CD1c-positive myeloid dendritic cell (primary cell): ENCODE data around the gene NGDN.
"Not testable (repeated sequence)": the region's sequence is repeated elsewhere in the genome, so short reads cannot be mapped to it uniquely, and the experiment has no call there.

Source experiments
- DNase-seq: peaks from one replicate; pipeline ENCODE4 v3.0.0-alpha.2; 2016; ENCODE audit errors: extremely low spot score

NGDN gene, protein sequence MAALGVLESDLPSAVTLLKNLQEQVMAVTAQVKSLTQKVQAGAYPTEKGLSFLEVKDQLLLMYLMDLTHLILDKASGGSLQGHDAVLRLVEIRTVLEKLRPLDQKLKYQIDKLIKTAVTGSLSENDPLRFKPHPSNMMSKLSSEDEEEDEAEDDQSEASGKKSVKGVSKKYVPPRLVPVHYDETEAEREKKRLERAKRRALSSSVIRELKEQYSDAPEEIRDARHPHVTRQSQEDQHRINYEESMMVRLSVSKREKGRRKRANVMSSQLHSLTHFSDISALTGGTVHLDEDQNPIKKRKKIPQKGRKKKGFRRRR

DNA sequence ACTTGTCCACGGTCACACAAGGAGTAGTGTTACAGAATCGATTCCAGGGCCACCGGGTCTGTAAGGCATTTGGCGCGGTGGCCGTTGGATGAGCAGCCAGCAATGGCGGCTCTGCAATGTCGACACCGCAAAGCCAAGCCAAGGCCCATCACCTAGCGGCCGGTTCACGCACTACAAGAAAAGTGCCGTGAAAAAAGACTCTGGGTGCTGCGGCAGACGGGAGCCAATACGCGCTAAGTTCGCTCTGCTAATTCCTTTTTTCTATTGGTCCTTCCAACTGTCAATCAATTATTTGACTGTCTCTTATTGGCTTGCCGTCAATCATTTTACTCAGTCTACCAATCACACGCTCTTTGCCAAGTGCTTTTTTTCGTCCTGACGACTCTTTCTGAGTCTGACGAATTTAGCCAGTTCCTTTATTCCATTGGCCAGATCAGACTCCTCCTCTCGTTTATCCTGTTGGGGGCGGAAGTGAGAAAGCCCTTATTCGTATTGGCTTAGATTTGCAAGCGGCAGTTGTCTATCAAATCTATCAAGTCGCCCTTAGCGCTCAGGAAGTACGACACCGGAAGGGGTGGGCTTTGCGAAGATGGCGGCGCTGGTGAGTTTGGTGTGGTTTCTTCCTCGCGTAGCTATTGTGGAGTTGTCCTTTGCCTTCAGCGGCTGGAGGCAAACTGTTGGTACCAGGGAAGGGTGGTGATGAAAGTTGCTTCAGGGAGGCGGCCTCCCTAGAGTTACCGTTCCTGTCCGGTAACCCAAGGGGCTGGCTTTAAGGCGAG is at the start of gene NGDN:
NGDN (plus strand) TSS at position 577 of the 779 bp plus-strand sequence; CDS start at position 590, 13 bp downstream.
- peak; percentile 99 for DNase-seq

- no peak for DNase-seq
Observed at GRCh38 chr14:23421594-23421993, 47.9 kb upstream of the NGDN start.

DNA sequence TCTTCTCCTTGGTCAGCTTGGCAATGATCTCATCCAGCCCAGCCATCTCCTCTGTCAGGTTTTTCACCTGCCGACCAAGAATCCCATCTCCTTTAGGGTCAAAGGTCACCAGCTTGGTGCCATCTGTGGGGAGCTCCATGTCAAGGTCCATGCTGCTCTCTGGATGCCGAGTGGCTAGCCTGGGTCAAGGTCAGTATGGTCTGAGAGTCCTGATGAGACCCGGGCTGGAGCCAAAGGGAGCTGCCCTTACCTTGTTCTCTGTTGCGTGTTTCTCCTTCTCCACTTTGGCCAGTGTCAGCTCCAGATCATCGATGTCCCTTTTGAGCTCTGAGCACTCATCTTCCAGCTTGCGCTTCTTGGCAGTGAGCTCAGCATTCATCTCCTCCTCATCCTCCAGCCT is 45.8 kb upstream of the NGDN start:
- no peak for DNase-seq

GRCh38 chr14:23425169-23425568 is 44.3 kb upstream of the NGDN start:
- no peak for DNase-seq

DNA sequence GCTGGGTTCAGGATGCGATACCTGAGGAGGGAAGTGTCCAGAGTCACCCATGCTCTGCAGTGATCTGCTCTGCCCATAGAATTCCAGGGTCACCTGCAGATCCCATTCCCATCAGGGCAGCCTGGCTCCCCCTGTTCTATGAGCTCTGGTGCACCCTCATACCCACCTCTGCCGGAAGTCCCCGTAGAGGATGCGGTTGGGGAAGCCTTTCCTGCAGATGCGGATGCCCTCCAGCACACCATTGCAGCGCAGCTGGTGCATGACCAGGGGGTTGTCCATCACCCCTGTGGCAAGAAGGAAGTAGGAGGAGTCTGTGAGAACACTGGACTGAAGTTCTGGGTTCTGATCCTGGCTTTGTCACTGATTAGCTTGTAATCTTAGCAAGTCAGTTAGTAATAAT is 43.7 kb upstream of the NGDN start:
- DNase-seq = not testable (repeated sequence)

DNA sequence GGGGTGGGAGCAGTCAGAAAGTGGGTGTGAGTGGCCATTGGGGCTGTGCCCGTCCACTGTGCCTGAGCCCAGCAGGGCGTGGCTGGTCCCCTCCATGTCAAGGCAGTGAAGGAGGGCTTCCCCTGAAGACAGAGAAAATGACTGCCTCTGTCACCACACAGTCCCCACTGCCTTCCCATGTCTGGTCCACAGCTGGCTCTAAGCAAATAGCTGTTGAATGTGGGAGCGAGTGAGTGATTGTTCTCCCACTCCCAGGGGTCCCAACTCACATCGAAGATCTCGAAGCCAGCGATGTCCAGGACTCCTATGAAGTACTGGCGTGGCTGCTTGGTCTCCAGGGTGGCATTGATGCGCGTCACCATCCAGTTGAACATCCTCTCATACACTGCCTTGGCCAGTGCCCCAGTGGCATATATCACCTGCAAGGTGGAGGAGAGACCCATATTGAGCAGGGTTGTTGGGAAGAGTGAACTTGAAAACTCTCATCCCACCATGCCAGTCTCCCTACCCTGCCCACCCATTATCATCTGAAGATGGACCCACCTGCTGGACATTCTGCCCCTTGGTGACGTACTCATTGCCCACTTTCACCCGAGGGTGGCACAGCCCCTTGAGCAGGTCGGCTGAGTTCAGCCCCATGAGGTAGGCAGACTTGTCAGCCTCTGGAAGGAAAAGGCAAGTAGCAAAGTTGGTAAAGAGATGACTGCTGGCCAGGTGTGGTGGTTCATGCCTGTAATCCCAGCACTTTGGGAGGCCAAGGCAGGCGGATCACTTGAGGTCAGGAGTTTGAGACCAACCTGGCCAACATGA is 40.6 kb upstream of the NGDN start:
- DNase-seq = no peak

- DNase-seq = no peak
Observed at GRCh38 chr14:23430016-23430722, 39.3 kb upstream of the NGDN start.

DNA sequence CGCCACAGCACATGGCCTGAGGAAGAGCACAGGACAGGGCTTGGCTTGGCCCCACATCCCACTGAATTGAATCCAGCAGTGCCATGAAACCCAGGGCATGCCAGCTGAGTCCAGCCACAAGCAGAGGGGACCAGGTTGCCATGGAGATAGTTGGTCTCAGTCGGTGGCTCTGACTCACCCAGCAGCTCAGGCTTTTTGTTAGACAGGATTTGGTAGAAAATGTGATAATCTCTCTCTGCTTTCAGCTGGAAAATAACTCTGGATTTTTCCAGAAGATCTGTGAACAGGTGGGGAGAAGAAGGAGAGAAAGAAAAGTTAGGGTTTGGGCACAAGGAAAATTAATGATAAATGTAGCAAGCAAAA is 38.8 kb upstream of the NGDN start:
- no peak for DNase-seq

DNA sequence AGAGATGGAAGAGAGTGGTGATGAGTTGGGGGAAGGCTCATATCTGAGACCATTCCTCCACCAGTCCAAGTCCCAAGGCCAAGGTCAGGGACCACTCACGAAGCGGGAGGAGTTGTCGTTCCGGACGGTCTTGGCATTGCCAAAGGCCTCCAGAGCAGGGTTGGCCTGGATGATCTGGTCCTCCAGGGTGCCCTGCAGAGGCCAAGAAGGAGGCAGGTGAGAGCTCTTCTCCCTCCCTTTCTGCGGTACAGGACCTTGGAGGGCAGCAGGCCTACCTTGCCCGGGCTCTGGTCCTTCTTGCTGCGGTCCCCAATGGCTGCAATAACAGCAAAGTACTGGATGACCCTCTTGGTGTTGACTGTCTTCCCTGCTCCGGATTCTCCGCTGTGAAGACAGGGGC is 38.0 kb upstream of the NGDN start:
- no peak for DNase-seq

GRCh38 chr14:23432102-23432925 is 37.2 kb upstream of the NGDN start:
- DNase-seq = no peak

DNA sequence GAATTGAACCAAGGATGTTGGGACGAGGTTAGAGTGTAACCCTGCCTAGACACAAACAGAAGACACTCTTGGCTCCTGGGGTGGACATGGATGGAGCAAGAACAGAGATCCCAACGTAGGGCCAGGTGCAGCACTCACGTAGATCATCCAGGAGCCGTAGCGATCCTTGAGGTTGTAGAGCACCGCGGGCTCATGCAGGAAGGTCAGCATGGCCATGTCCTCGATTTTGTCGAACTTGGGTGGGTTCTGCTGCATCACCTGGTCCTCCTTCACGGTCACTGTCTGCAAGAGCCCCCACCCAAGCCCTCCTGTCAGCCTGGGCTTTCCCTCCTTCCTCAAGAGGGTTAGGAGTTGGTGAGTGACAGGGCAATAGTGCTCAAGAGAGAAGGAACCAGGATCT is 36.6 kb upstream of the NGDN start:
- DNase-seq = no peak

DNA sequence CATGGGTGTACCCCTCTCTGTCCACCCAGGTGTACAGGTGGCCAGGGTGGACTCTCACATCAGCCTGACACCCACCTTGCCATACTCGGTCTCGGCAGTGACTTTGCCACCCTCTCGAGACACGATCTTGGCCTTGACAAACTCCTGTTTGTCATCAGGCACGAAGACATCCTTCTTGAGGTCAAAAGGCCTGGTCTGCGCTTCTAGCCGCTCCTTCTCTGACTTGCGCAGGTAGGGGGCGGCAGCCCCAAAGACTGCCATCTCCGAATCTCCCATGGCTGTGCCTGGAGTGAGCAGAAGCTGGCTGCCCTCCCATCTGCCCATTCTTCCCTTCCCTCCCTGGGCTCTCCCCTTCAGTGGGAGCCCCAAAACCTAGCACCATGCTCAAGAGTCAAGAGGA is 36.0 kb upstream of the NGDN start:
- DNase-seq = no peak

DNA sequence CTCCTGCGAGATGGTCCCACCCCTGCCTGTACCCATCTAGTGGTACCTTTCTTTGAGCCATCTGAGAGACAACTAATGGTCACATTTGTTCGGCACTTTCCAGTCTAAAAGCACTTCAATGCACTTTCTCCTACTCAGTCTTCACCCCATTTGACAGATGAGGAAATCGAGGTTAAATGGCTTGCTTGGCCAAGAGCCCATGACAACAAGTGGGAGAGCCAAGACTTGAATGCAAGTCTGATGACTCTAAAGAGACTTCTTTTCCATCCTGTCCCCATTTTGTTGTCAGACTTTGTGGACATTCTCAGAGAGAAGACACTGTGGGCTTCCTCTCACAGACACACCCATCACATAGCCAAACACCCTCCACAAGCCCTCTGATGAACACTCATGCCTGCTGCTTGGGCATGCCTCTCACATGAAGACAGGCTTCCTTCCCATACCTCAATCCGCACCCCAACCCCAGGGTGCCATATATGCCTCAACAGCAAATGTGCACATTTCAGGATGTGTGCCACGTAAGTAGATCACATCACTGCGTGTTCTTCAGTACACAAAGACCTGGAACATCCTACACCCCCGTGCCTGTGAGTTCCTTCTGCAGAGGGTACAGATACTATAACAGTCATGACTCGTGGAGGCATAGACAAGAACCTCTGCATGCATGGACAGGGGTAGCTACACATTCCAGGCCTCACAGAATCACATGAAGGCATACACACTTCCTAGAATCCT is 34.8 kb upstream of the NGDN start:
- no peak for DNase-seq

- no peak for DNase-seq
Observed at GRCh38 chr14:23435543-23436326, 33.8 kb upstream of the NGDN start, which contains the start of gene MYH7. TSS of gene MYH7 (minus strand) at chr14:23435660. CDS start at chr14:23433732, 1,928 bp downstream.

- no peak for DNase-seq
Observed at GRCh38 chr14:23436327-23437132, 33.0 kb upstream of the NGDN start.

GRCh38 chr14:23437133-23438100 is 32.1 kb upstream of the NGDN start:
- DNase-seq = no peak
